ENCODE measurements around the gene CDK18. TPM values are rescaled to one million over a fixed set of nuclear protein-coding genes. Genes with fewer than 3 reads are reported as not detected.

CDK18 gene
- total RNA-seq, 6 donors from 2014 or later: 16.7 to 130 (median 30.4) TPM

GRCh38 chr1:205484985-205485967, 19.2 kb upstream of the CDK18 start:
- ATAC-seq (ENCODE audit: low FRiP score in 2 of 2) (peak; percentile 78 to 83), DNase-seq (peak; percentile 65 to 76)
- H3K4me1 ChIP-seq: peaks cover 0 to 7% (median 3%) of the 10 kb centered on the region in 4 donors
- no peaks in the 10 kb centered on the region for H3K36me3 ChIP-seq
- TF ChIP-seq POLR2AphosphoS5 (IDR thresholded peaks at IDR 0.05) (no peak), EP300 (IDR thresholded peaks at IDR 0.05) (no peak), POLR2A (IDR thresholded peaks at IDR 0.05) (no peak), CTCF (IDR thresholded peaks at IDR 0.05) (peak; percentile 85 to 95 (median 94))
- WGBS, 2 donors: 35 to 40% methylated on average over 10 to 13 of the region's 13 CpGs
- H3K27ac ChIP-seq: no peak overlapping the region
- no peaks in the 10 kb centered on the region for H3K9me3 ChIP-seq
- H3K4me3 ChIP-seq: no peak overlapping the region
- no peaks in the 10 kb centered on the region for H3K27me3 ChIP-seq

- H3K4me3 ChIP-seq: no peak overlapping the region
- TF ChIP-seq CTCF (IDR thresholded peaks at IDR 0.05): no peak
- no peak for TF ChIP-seq POLR2AphosphoS5 (IDR thresholded peaks at IDR 0.05)
- no peak for TF ChIP-seq POLR2A (IDR thresholded peaks at IDR 0.05)
- no peak for TF ChIP-seq EP300 (IDR thresholded peaks at IDR 0.05)
- WGBS, 2 donors: 88 to 92% methylated on average over 6 of the region's 6 CpGs
- H3K36me3 ChIP-seq: no peaks in the 10 kb centered on the region
- no peak overlapping the region for H3K27ac ChIP-seq
- DNase-seq (no peak), ATAC-seq (ENCODE audit: low FRiP score in 2 of 2) (no peak)
- H3K4me1 ChIP-seq: peaks cover 0 to 7% (median 0%) of the 10 kb centered on the region in 4 donors
- no peaks in the 10 kb centered on the region for H3K27me3 ChIP-seq
- H3K9me3 ChIP-seq: no peaks in the 10 kb centered on the region
Observed at GRCh38 chr1:205486258-205486657, 18.2 kb upstream of the CDK18 start.

DNA sequence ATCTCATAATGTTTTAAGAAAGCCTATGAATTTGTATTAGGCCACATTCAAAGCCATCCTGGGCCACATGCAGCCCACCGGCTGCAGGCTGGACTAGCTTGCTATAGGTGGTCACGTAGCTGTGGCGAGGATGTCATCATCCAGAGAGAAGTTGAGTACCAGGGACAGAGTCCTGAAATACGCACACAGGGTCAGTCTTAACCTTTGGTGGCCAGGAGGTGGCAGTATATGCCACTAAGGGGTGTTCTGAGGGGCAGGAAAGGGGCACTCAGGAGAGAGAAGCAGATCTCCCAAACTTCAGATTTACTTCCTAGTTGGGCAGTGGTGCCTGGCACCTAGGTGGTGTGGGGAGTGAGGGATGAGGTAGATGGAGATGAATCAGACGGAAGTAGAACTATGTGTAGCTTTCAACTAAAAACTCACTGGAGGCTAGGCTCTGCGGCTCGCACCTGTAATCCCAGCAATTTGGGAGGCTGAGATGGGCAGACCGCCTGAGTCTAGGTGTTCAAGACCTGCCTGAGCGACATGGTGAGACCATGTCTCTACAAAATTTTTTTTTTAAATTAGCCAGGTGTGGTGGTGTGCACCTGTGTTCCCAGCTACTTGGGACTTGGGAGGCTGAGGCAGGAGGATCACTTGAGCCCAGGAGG, 16.3 kb upstream of the CDK18 start:
- Histone ChIP-seq H3K9me3 (no peaks in the 10 kb centered on the region), H3K36me3 (no peaks in the 10 kb centered on the region), H3K4me1 (peaks cover 3 to 18% (median 13%) of the 10 kb centered on the region in 4 donors), H3K27ac (no peak overlapping the region), H3K4me3 (no peak overlapping the region), H3K27me3 (no peaks in the 10 kb centered on the region)
- ATAC-seq (ENCODE audit: low FRiP score in 2 of 2): peak; percentile 67 to 72
- DNase-seq: peak in 1 of 2 donors; percentile 52
- 41 to 44% methylated on average over 9 of the region's 9 CpGs for WGBS, 2 donors
- TF ChIP-seq POLR2A (IDR thresholded peaks at IDR 0.05) (no peak), CTCF (IDR thresholded peaks at IDR 0.05) (peak; percentile 63 to 84 (median 76)), EP300 (IDR thresholded peaks at IDR 0.05) (no peak)

GRCh38 chr1:205491794-205492193, 12.7 kb upstream of the CDK18 start:
- TF ChIP-seq POLR2A (IDR thresholded peaks at IDR 0.05): no peak
- TF ChIP-seq EP300 (IDR thresholded peaks at IDR 0.05): no peak
- no peak for TF ChIP-seq CTCF (IDR thresholded peaks at IDR 0.05)
- no peak for TF ChIP-seq POLR2AphosphoS5 (IDR thresholded peaks at IDR 0.05)
- DNase-seq: no peak
- ATAC-seq (ENCODE audit: low FRiP score in 2 of 2): no peak
- no peak overlapping the region for H3K4me3 ChIP-seq
- H3K36me3 ChIP-seq: no peaks in the 10 kb centered on the region
- no peaks in the 10 kb centered on the region for H3K9me3 ChIP-seq
- H3K27me3 ChIP-seq: no peaks in the 10 kb centered on the region
- WGBS, 2 donors: 80 to 82% methylated on average over 4 of the region's 4 CpGs
- no peak overlapping the region for H3K27ac ChIP-seq
- H3K4me1 ChIP-seq: peaks cover 9 to 21% (median 15%) of the 10 kb centered on the region in 4 donors

Data from upper lobe of left lung (tissue), 6 donors.